Right renal pelvis (tissue), 4 donors: Measurements from ENCODE around the gene CPAMD8. TPM values are rescaled to one million over a fixed set of nuclear protein-coding genes. Genes with fewer than 3 reads are reported as not detected.
"Not testable (repeated sequence)": the region's sequence is repeated elsewhere in the genome, so short reads cannot be mapped to it uniquely, and the experiment has no call there.

Experiments used
- DNase-seq, 4 donors: peaks; one replicate each; pipeline ENCODE4 v3.0.0-alpha.2; 2013; ENCODE audit warnings: low read depth in 4 of 4, low spot score in 3 of 4, missing footprints in 1 of 4
- polyA plus RNA-seq, 4 donors: library from polyadenylated mRNA; unstranded; fragments of 120-200 nt; gene quantifications; one replicate each; pipeline ENCODE4 v1.2.1, GENCODE V29; 2013; ENCODE audit not compliant: insufficient read length in 4 of 4

Gene CPAMD8
- polyA plus RNA-seq, 4 donors = 35.9 to 50.0 (median 41.7) TPM

GRCh38 chr19:17043744-17044143 is 17.1 kb upstream of the CPAMD8 start:
- DNase-seq = no peak

GRCh38 chr19:17041976-17042375 is 15.4 kb upstream of the CPAMD8 start:
- DNase-seq = no peak

- no peak for DNase-seq
Observed at GRCh38 chr19:17037966-17038500, 11.4 kb upstream of the CPAMD8 start.

- DNase-seq = no peak
Observed at GRCh38 chr19:17037184-17037583, 10.6 kb upstream of the CPAMD8 start.

GRCh38 chr19:17036640-17037039 is 10.0 kb upstream of the CPAMD8 start:
- DNase-seq = no peak

GRCh38 chr19:17035842-17036424 is 9.3 kb upstream of the CPAMD8 start:
- no peak for DNase-seq

GRCh38 chr19:17031741-17032140 is 5.1 kb upstream of the CPAMD8 start:
- no peak for DNase-seq

- DNase-seq = no peak
Observed at GRCh38 chr19:17027535-17027975, 945 bp upstream of the CPAMD8 start.

- DNase-seq = no peak
Observed at GRCh38 chr19:17025991-17026658, 485 bp downstream of the CPAMD8 start.

GRCh38 chr19:17025361-17025760 is 1.2 kb downstream of the CPAMD8 start:
- no peak for DNase-seq

GRCh38 chr19:17024941-17025340 is 1.7 kb downstream of the CPAMD8 start:
- not testable (repeated sequence) for DNase-seq

GRCh38 chr19:17023805-17024204 is 2.8 kb downstream of the CPAMD8 start:
- no peak for DNase-seq

- DNase-seq = no peak
Observed at GRCh38 chr19:17022738-17023137, 3.9 kb downstream of the CPAMD8 start.

GRCh38 chr19:17021793-17022590 is 4.6 kb downstream of the CPAMD8 start:
- DNase-seq = no peak

GRCh38 chr19:17021328-17021727 is 5.3 kb downstream of the CPAMD8 start:
- no peak for DNase-seq

GRCh38 chr19:17020823-17021222 is 5.8 kb downstream of the CPAMD8 start:
- DNase-seq = no peak

GRCh38 chr19:17020385-17020784 is 6.2 kb downstream of the CPAMD8 start:
- no peak for DNase-seq

GRCh38 chr19:17014212-17014861 is 12.3 kb downstream of the CPAMD8 start:
- not testable (repeated sequence) for DNase-seq

- DNase-seq = no peak
Observed at GRCh38 chr19:17011485-17011884, 15.1 kb downstream of the CPAMD8 start.

- DNase-seq = no peak
Observed at GRCh38 chr19:17006579-17006978, 20.0 kb downstream of the CPAMD8 start.

- no peak for DNase-seq
Observed at GRCh38 chr19:17005000-17005399, 21.6 kb downstream of the CPAMD8 start.
